H1 (cell line): Measurements from ENCODE around the gene HDAC9. TPM values are rescaled to one million over a fixed set of nuclear protein-coding genes. Genes with fewer than 3 reads are reported as not detected.

Experiments
- CTCF ChIA-PET: fragments of 300-600 bp; sonication (Branson Sonifier 250); formaldehyde crosslinking; loops from one replicate; lab custom pipeline; 2021; ENCODE audit not compliant: partially characterized antibody; lab: Charles Lee
- POLR2A ChIA-PET: fragments of 300-600 bp; sonication (Branson Sonifier 250); formaldehyde crosslinking; loops from one replicate; lab custom pipeline; 2021; ENCODE audit warnings: inconsistent platforms; ENCODE audit not compliant: partially characterized antibody; lab: Charles Lee
- DNase-seq, 2 experiments: peaks; one replicate each; pipeline versions ENCODE4 v3.0.0 to v3.0.0-alpha.2; 2010 to 2022; ENCODE audit warnings: low spot score in 2 of 2, low read depth in 1 of 2, mixed read lengths in 1 of 2
- FAIRE-seq: peaks from 2 replicates; lab custom pipeline; 2011; peaks lifted over from hg19 to GRCh38; lab: Jason Lieb, UNC
- H2AFZ ChIP-seq: 2 replicates; pipeline ENCODE4 v1.8.1; 2012; ENCODE audit warnings: low read length, inconsistent platforms
- H2AK5ac ChIP-seq: 2 replicates; pipeline ENCODE4 v1.6.1; 2013; ENCODE audit warnings: low read depth, low read length
- H2BK120ac ChIP-seq: replicated peaks from 2 replicates; pipeline ENCODE3; 2013; ENCODE audit warnings: low read depth, low read length, inconsistent platforms
- H2BK12ac ChIP-seq: 2 replicates; pipeline ENCODE4 v1.6.1; 2013; ENCODE audit warnings: low read depth, low read length
- H2BK15ac ChIP-seq: 2 replicates; pipeline ENCODE4 v1.6.1; 2013; ENCODE audit warnings: low read length
- H2BK20ac ChIP-seq: 2 replicates; pipeline ENCODE4 v1.6.1; 2013; ENCODE audit warnings: low read length
- H2BK5ac ChIP-seq: 2 replicates; pipeline ENCODE4 v1.6.1; 2013; ENCODE audit warnings: low read depth, low read length
- H3K14ac ChIP-seq: 2 replicates; pipeline ENCODE4 v1.6.1; 2013; ENCODE audit warnings: inconsistent platforms; ENCODE audit not compliant: insufficient read length
- H3K18ac ChIP-seq: 2 replicates; pipeline ENCODE4 v1.6.1; 2013; ENCODE audit warnings: low read length; ENCODE audit errors: extremely low read depth
- H3K23ac ChIP-seq: 2 replicates; pipeline ENCODE4 v1.6.1; 2013; ENCODE audit warnings: inconsistent platforms; ENCODE audit not compliant: insufficient read length
- H3K23me2 ChIP-seq: 2 replicates; pipeline ENCODE4 v1.6.1; 2013; ENCODE audit warnings: low read depth, low read length
- H3K27ac ChIP-seq: 2 replicates; pipeline ENCODE4 v1.6.1; 2011; ENCODE audit warnings: low read depth, low read length, inconsistent platforms
- H3K27me3 ChIP-seq, 4 experiments: replicated peaks in 1 of 4; 1 replicate in 1 of 4; 2 replicates in 3 of 4; pipeline versions ENCODE4 v1.6.1 to v1.8.1; 2011 to 2013; ENCODE audit warnings: low read length in 3 of 4, mild to moderate bottlenecking in 3 of 4, inconsistent platforms in 2 of 4, mixed read lengths in 2 of 4, moderate library complexity in 1 of 4; ENCODE audit not compliant: control insufficient read depth in 3 of 4, insufficient read depth in 3 of 4; ENCODE audit errors: extremely low read depth in 1 of 4
- H3K36me3 ChIP-seq, 4 experiments: 2 replicates each; pipeline versions ENCODE4 v1.6.1 to v1.8.1; 2011 to 2013; ENCODE audit warnings: mild to moderate bottlenecking in 4 of 4, low read length in 3 of 4, moderate library complexity in 2 of 4, control low read depth in 1 of 4, inconsistent platforms in 1 of 4; ENCODE audit not compliant: insufficient read depth in 4 of 4, control insufficient read depth in 2 of 4
- H3K4ac ChIP-seq: replicated peaks from 2 replicates; pipeline ENCODE3; 2013; ENCODE audit warnings: low read length, low read depth, mixed read lengths, inconsistent platforms; ENCODE audit not compliant: insufficient read length
- H3K4me1 ChIP-seq, 4 experiments: replicated peaks in 1 of 4; 1 replicate in 1 of 4; 2 replicates in 3 of 4; pipeline versions ENCODE4 v1.6.1 to v1.8.1; 2011 to 2013; ENCODE audit warnings: low read length in 3 of 4, inconsistent platforms in 2 of 4, mixed read lengths in 1 of 4; ENCODE audit not compliant: insufficient read depth in 4 of 4, control insufficient read depth in 3 of 4
- H3K4me2 ChIP-seq, 2 experiments: 2 replicates each; pipeline versions ENCODE4 v1.6.1 to v1.8.1; 2011 to 2013; ENCODE audit warnings: low read depth in 2 of 2, low read length in 2 of 2, control low read depth in 1 of 2, inconsistent platforms in 1 of 2, mild to moderate bottlenecking in 1 of 2; ENCODE audit not compliant: insufficient read depth in 1 of 2
- H3K4me3 ChIP-seq, 4 experiments: fragments of 200-600, 300-600 bp in 1 of 4; sonication (generic), shearing (Covaris generic), sonication (Bioruptor Twin) in 1 of 4; 2 replicates each; pipeline versions ENCODE4 v1.5.1 to v1.8.1; 2011 to 2016; ENCODE audit warnings: low read length in 4 of 4, low read depth in 3 of 4, control low read depth in 2 of 4, inconsistent platforms in 2 of 4, mild to moderate bottlenecking in 2 of 4, mixed read lengths in 1 of 4, moderate library complexity in 1 of 4; ENCODE audit not compliant: insufficient read depth in 2 of 4; ENCODE audit errors: extremely low read depth in 1 of 4
- H3K56ac ChIP-seq: replicated peaks from 2 replicates; pipeline ENCODE3; 2013; ENCODE audit warnings: low read depth, mild to moderate bottlenecking, mixed read lengths, low read length, inconsistent platforms; ENCODE audit not compliant: insufficient read length
- H3K79me1 ChIP-seq: 2 replicates; pipeline ENCODE4 v1.6.1; 2013; ENCODE audit warnings: low read depth, low read length, control low read depth
- H3K79me2 ChIP-seq, 2 experiments: 2 replicates each; pipeline versions ENCODE4 v1.6.1 to v1.8.1; 2012 to 2013; ENCODE audit warnings: low read length in 2 of 2, mild to moderate bottlenecking in 2 of 2, inconsistent platforms in 1 of 2; ENCODE audit not compliant: insufficient read depth in 2 of 2, control insufficient read depth in 1 of 2
- H3K9ac ChIP-seq, 4 experiments: replicated peaks in 1 of 4; 1 replicate in 1 of 4; 2 replicates in 3 of 4; pipeline versions ENCODE4 v1.6.1 to v1.8.1; 2011 to 2013; ENCODE audit warnings: low read depth in 3 of 4, low read length in 3 of 4, control low read depth in 2 of 4, mild to moderate bottlenecking in 2 of 4, moderate library complexity in 2 of 4, inconsistent platforms in 1 of 4; ENCODE audit errors: extremely low read depth in 1 of 4
- H3K9me3 ChIP-seq, 2 experiments: 2 replicates each; pipeline versions ENCODE4 v1.6.1 to v1.8.1; 2012 to 2013; ENCODE audit warnings: mild to moderate bottlenecking in 2 of 2, moderate library complexity in 2 of 2, control low read depth in 1 of 2, inconsistent platforms in 1 of 2, low read depth in 1 of 2, low read length in 1 of 2, mixed read lengths in 1 of 2; ENCODE audit not compliant: insufficient read depth in 2 of 2
- H4K20me1 ChIP-seq, 2 experiments: replicated peaks in 1 of 2; 2 replicates each; pipeline versions ENCODE3 to v1.8.1; 2011 to 2013; ENCODE audit warnings: inconsistent platforms in 2 of 2, low read length in 2 of 2, mild to moderate bottlenecking in 1 of 2; ENCODE audit not compliant: insufficient read depth in 2 of 2, control insufficient read depth in 1 of 2
- H4K5ac ChIP-seq: 2 replicates; pipeline ENCODE4 v1.6.1; 2013; ENCODE audit warnings: low read length, low read depth, mixed read lengths, inconsistent platforms; ENCODE audit not compliant: insufficient read length
- H4K8ac ChIP-seq: 2 replicates; pipeline ENCODE4 v1.8.0; 2013; ENCODE audit warnings: mild to moderate bottlenecking, moderate library complexity, low read length, inconsistent platforms; ENCODE audit not compliant: insufficient read depth; ENCODE audit errors: extremely low read depth
- H4K91ac ChIP-seq: replicated peaks from 2 replicates; pipeline ENCODE3; 2013; ENCODE audit warnings: low read length, mixed read lengths, inconsistent platforms; ENCODE audit not compliant: insufficient read length
- BCL11A ChIP-seq, 2 experiments: IDR thresholded peaks; one replicate each; pipeline ENCODE4 v1.6.1; 2011; ENCODE audit warnings: low read depth in 2 of 2, low read length in 2 of 2, mild to moderate bottlenecking in 2 of 2
- BRCA1 ChIP-seq: IDR thresholded peaks from 2 replicates; pipeline ENCODE4 v1.6.1; 2012; ENCODE audit warnings: low read depth, low read length, improper control_type of control experiment
- CEBPB ChIP-seq: IDR thresholded peaks from 2 replicates; pipeline ENCODE4 v1.6.1; 2012; ENCODE audit warnings: low read depth, low read length
- CREB1 ChIP-seq: IDR thresholded peaks from 2 replicates; pipeline ENCODE4 v1.6.1; 2012; ENCODE audit warnings: inconsistent platforms
- KDM1A ChIP-seq: fragments of 200-600, 300-600 bp; sonication (generic); IDR thresholded peaks from 2 replicates; pipeline ENCODE4 v1.7.1; 2016; ENCODE audit warnings: mild to moderate bottlenecking, low read length, borderline replicate concordance
- SIRT6 ChIP-seq: IDR thresholded peaks from one replicate; pipeline ENCODE4 v1.7.1; 2012; ENCODE audit warnings: low read length, inconsistent platforms
- WGBS, 2 experiments: shearing (Covaris generic) in 1 of 2; methylation state at CpG; one replicate each; pipeline versions ENCODE4 v1.1.6 to v1.1.7; 2013 to 2015; ENCODE audit warnings: low lambda C conversion rate in 2 of 2, mixed read lengths in 2 of 2, inconsistent platforms in 1 of 2, low coverage in 1 of 2, missing lambda C conversion rate in 1 of 2; ENCODE audit not compliant: insufficient replicate concordance in 2 of 2, insufficient coverage in 1 of 2, insufficient read length in 1 of 2; ENCODE audit errors: extremely low coverage in 1 of 2, missing lambda C conversion rate in 1 of 2; 5-methylcytosine and 5-hydroxymethylcytosine counted together
- polyA plus RNA-seq, 7 experiments: library from polyadenylated mRNA; depleted of rRNA in 3 of 7; stranded (reverse) in 5 of 7; unstranded in 2 of 7; fragments of >200 nt in 5 of 7; fragments of 200-250 nt in 2 of 7; gene quantifications; 1 replicate in 5 of 7; 2 replicates in 1 of 7; 4 replicates in 1 of 7; pipeline versions ENCODE4 v1.2.1 to v1.2.3, GENCODE V29; 2011 to 2013; ENCODE audit warnings: missing spikeins in 2 of 7, mixed read lengths in 2 of 7
- total RNA-seq: library from RNA; stranded (reverse); fragmentation: NEBNext Ultra II Directional; extraction: Animal tissue kit (Norgen Biotek cat#: 25700); gene quantifications from 2 replicates; pipeline ENCODE4 v1.2.1, GENCODE V29; 2021

The HDAC9 gene
- total and polyA plus RNA-seq, 2 of the 8 experiments (the other 6 are each of a cell fraction or from before 2014, with no cell fraction given), result 9.5 to 13.1 TPM

GRCh38 chr7:18877874-18878273 lies 382.3 kb downstream of the HDAC9 start:
- POLR2A ChIA-PET, result no interaction called here
- WGBS, 2 experiments, result 94% methylated on average over 3 of the region's 3 CpGs; no CpG with 5 or more reads in 1 of the 2 experiments

More at GRCh38 chr7:18877874-18878273, 382.3 kb downstream of the HDAC9 start:
- H3K9me3 ChIP-seq, result no peaks in the 10 kb centered on the region
- H3K79me2 ChIP-seq, result no peaks in the 10 kb centered on the region
- H3K4ac ChIP-seq, result no peak overlapping the region
- no peak overlapping the region for H4K5ac ChIP-seq
- H2AK5ac ChIP-seq, result no peak overlapping the region
- FAIRE-seq (no peak), DNase-seq (no peak)
- no peak overlapping the region for H2BK20ac ChIP-seq
- H3K56ac ChIP-seq, result no peak overlapping the region
- H2BK120ac ChIP-seq, result no peak overlapping the region
- no peak overlapping the region for H3K27ac ChIP-seq
- no peak overlapping the region for H3K4me3 ChIP-seq
- H2BK5ac ChIP-seq, result no peak overlapping the region
- H3K23ac ChIP-seq, result no peak overlapping the region
- no peaks in the 10 kb centered on the region for H3K4me1 ChIP-seq
- no peak for TF ChIP-seq CEBPB
- no peak for TF ChIP-seq KDM1A
- no peak for TF ChIP-seq BRCA1
- no peak for TF ChIP-seq BCL11A (IDR thresholded peaks at IDR 0.05; ENCODE audit: low read depth in 2 of 2, low read length in 2 of 2)
- no peak for TF ChIP-seq SIRT6
- no peak for TF ChIP-seq CREB1
- H2BK12ac ChIP-seq, result no peak overlapping the region
- H3K9ac ChIP-seq, result no peak overlapping the region
- no peaks in the 10 kb centered on the region for H3K23me2 ChIP-seq
- no peak overlapping the region for H4K8ac ChIP-seq
- no peak overlapping the region for H3K14ac ChIP-seq
- no peak overlapping the region for H2BK15ac ChIP-seq
- H3K79me1 ChIP-seq, result no peaks in the 10 kb centered on the region
- no peak overlapping the region for H3K4me2 ChIP-seq
- H3K18ac ChIP-seq, result no peak overlapping the region
- no peaks in the 10 kb centered on the region for H3K27me3 ChIP-seq
- no peak overlapping the region for H2AFZ ChIP-seq
- H3K36me3 ChIP-seq, result no peaks in the 10 kb centered on the region
- CTCF ChIA-PET, result interaction anchor here (1.0 kb wide), 2 partner anchors 16 to 185 kb away, joined by 3 read pairs; no protein-coding TSS in a partner anchor
- no peak overlapping the region for H4K91ac ChIP-seq
- H4K20me1 ChIP-seq, result no peaks in the 10 kb centered on the region
